Ovary (tissue), 3 donors: ENCODE data around the gene TTLL9.

Experiments used
- CTCF ChIP-seq, 3 donors: fragments of 450-650 bp in 2 of 3; fragments of 200-600 bp in 1 of 3; IDR thresholded peaks; one replicate each; pipeline versions ENCODE4 v1.5.1 to v1.8.0; 2016 to 2022; ENCODE audit warnings: antibody characterized with exemption in 3 of 3, mild to moderate bottlenecking in 1 of 3
- EP300 ChIP-seq: sonication (generic); formaldehyde crosslinking; IDR thresholded peaks from one replicate; pipeline ENCODE4 v1.6.1; 2017; ENCODE audit warnings: antibody characterized with exemption
- POLR2A ChIP-seq: fragments of 450-650 bp; IDR thresholded peaks from one replicate; pipeline ENCODE4 v1.6.1; 2017; ENCODE audit warnings: antibody characterized with exemption, mild to moderate bottlenecking, moderate library complexity
- donor health status: DM: no; HTN: no; CAD: no.

DNA sequence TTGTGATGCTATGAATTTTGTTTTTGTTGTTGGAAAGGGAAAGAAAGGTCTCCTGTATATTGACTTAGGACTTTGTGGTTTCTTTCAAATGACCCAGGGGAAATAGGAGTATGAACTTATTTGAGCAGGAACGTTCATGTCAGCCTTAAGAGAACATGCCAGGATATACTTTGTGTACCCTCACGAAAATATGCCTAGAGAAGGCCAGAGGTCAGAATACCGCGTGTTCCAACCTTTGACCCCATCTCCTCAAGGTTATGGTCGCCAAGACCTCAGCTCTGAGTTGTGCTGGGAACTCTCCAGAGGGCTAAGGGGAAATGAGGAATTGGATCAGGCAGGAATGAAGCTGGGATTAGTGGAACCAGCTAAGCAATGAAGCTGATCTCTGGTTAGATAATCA is 11.5 kb downstream of the TTLL9 start:
- TF ChIP-seq CTCF (IDR thresholded peaks at IDR 0.05): no peak
- TF ChIP-seq POLR2A: no peak
- TF ChIP-seq EP300: no peak
